Dermis blood vessel endothelial cell (primary cell): ENCODE data around the gene TGOLN2. TPM values are rescaled to one million over a fixed set of nuclear protein-coding genes. Genes with fewer than 3 reads are reported as not detected.

Experiments
- total RNA-seq: library from RNA; depleted of rRNA; stranded (reverse); fragments of >200 nt; gene quantifications from 2 replicates; pipeline ENCODE4 v1.2.3, GENCODE V29; 2014

The TGOLN2 gene
- total RNA-seq, 1 donor from 2014 or later: 101 TPM

Other genes starting within 250 kb of the TGOLN2 start
- 8.5 and 12.1 TPM in 2 replicates for gene TCF7L1, start 194.6 kb downstream of the TGOLN2 start, total RNA-seq
- gene RETSAT, start 26.5 kb upstream of the TGOLN2 start, total RNA-seq: 64.2 and 76.2 TPM in 2 replicates
- 10.0 and 12.3 TPM in 2 replicates for gene ELMOD3, start 26.8 kb upstream of the TGOLN2 start, total RNA-seq
- gene CAPG, start 82.4 kb upstream of the TGOLN2 start, total RNA-seq: 46.1 and 56.3 TPM in 2 replicates
- not detected in 2 replicates for gene SH2D6, start 90.7 kb upstream of the TGOLN2 start, total RNA-seq
- 64.3 and 89.6 TPM in 2 replicates for gene MAT2A, start 211.2 kb upstream of the TGOLN2 start, total RNA-seq
- 57.3 and 58.7 TPM in 2 replicates for gene GGCX, start 233.5 kb upstream of the TGOLN2 start, total RNA-seq
- gene VAMP8, start 249.6 kb upstream of the TGOLN2 start, total RNA-seq: 6.8 and 7.5 TPM in 2 replicates